ENCODE data around the gene SEMA5B. TPM values are rescaled to one million over a fixed set of nuclear protein-coding genes. Genes with fewer than 3 reads are reported as not detected.

Gene SEMA5B
- total RNA-seq, 2 experiments from 2014 or later = 0.13 to 2.3 TPM

- no peak for TF ChIP-seq EZH2phosphoT487 (IDR thresholded peaks at IDR 0.05; ENCODE audit: borderline replicate concordance, low read depth, low read length)
- TF ChIP-seq CTCF (conservative IDR thresholded peaks at IDR 0.05; ENCODE audit: low read length) = no peak
- POLR2A ChIA-PET = no interaction called here
- intact Hi-C loops (cut with micrococcal nuclease; ENCODE audit: unreplicated experiment) = no loop called here
Measured at GRCh38 chr3:123054109-123054778, 26.7 kb upstream of the SEMA5B start.

GRCh38 chr3:123053107-123053506 is 25.5 kb upstream of the SEMA5B start:
- intact Hi-C loops (cut with micrococcal nuclease; ENCODE audit: unreplicated experiment) = no loop called here
- no peak for DNase-seq (ENCODE audit: low spot score)
- ChIA-PET POLR2A (no interaction called here), CTCF (ENCODE audit: unreplicated experiment) (no interaction called here)
- Histone ChIP-seq H3K4me2 (ENCODE audit: low read length) (no peak overlapping the region), H3K9me3 (ENCODE audit: low read length) (no peaks in the 10 kb centered on the region), H3K36me3 (ENCODE audit: insufficient read depth, low read length) (no peaks in the 10 kb centered on the region), H3K4me3 (ENCODE audit: low read depth, low read length, poor library complexity, severe bottlenecking) (no peak overlapping the region), H3K9me2 (ENCODE audit: insufficient read depth, low read length) (no peaks in the 10 kb centered on the region), H4K20me1 (ENCODE audit: insufficient read depth, low read length) (no peaks in the 10 kb centered on the region), H3K27ac (ENCODE audit: low read depth, low read length, poor library complexity, severe bottlenecking) (no peak overlapping the region), H3K79me2 (ENCODE audit: insufficient read depth, low read depth, low read length) (no peaks in the 10 kb centered on the region), H2AFZ (ENCODE audit: low read length) (no peak overlapping the region), H3K4me1 (ENCODE audit: insufficient read depth, low read length, poor library complexity, severe bottlenecking) (no peaks in the 10 kb centered on the region)
- no peak for TF ChIP-seq EZH2phosphoT487 (IDR thresholded peaks at IDR 0.05; ENCODE audit: borderline replicate concordance, low read depth, low read length)
- no peak for TF ChIP-seq CTCF (conservative IDR thresholded peaks at IDR 0.05; ENCODE audit: low read length)
- no TSS peak for BruUV-seq (replicated peaks)

More at GRCh38 chr3:123054109-123054778, 26.7 kb upstream of the SEMA5B start:
- Histone ChIP-seq H4K20me1 (ENCODE audit: insufficient read depth, low read length) (no peaks in the 10 kb centered on the region), H3K4me3 (ENCODE audit: low read depth, low read length, poor library complexity, severe bottlenecking) (no peak overlapping the region), H3K27ac (ENCODE audit: low read depth, low read length, poor library complexity, severe bottlenecking) (no peak overlapping the region), H3K9me3 (ENCODE audit: low read length) (no peaks in the 10 kb centered on the region), H3K79me2 (ENCODE audit: insufficient read depth, low read depth, low read length) (no peaks in the 10 kb centered on the region), H3K9me2 (ENCODE audit: insufficient read depth, low read length) (no peaks in the 10 kb centered on the region), H2AFZ (ENCODE audit: low read length) (no peak overlapping the region), H3K4me1 (ENCODE audit: insufficient read depth, low read length, poor library complexity, severe bottlenecking) (no peaks in the 10 kb centered on the region), H3K36me3 (ENCODE audit: insufficient read depth, low read length) (no peaks in the 10 kb centered on the region), H3K4me2 (ENCODE audit: low read length) (no peak overlapping the region)
- no peak for DNase-seq (ENCODE audit: low spot score)
- CTCF ChIA-PET (ENCODE audit: unreplicated experiment) = no interaction called here
- BruUV-seq (replicated peaks) = no TSS peak

GRCh38 chr3:123050666-123051065 is 23.1 kb upstream of the SEMA5B start:
- POLR2A ChIA-PET = interaction anchor here (0.7 to 1.3 kb wide), 4 partner anchors 19 to 351 kb away, joined by 3 to 8 read pairs (median 3); no protein-coding TSS in a partner anchor
- intact Hi-C loops (cut with micrococcal nuclease; ENCODE audit: unreplicated experiment) = no loop called here
- CTCF ChIA-PET (ENCODE audit: unreplicated experiment) = no interaction called here

More at GRCh38 chr3:123050666-123051065, 23.1 kb upstream of the SEMA5B start:
- no peaks in the 10 kb centered on the region for H3K36me3 ChIP-seq (ENCODE audit: insufficient read depth, low read length)
- no peaks in the 10 kb centered on the region for H3K79me2 ChIP-seq (ENCODE audit: insufficient read depth, low read depth, low read length)
- H4K20me1 ChIP-seq (ENCODE audit: insufficient read depth, low read length) = no peaks in the 10 kb centered on the region
- no peak for DNase-seq (ENCODE audit: low spot score)
- BruUV-seq (replicated peaks) = no TSS peak
- no peaks in the 10 kb centered on the region for H3K4me1 ChIP-seq (ENCODE audit: insufficient read depth, low read length, poor library complexity, severe bottlenecking)
- no peak overlapping the region for H3K4me2 ChIP-seq (ENCODE audit: low read length)
- no peaks in the 10 kb centered on the region for H3K9me2 ChIP-seq (ENCODE audit: insufficient read depth, low read length)
- H3K27ac ChIP-seq (ENCODE audit: low read depth, low read length, poor library complexity, severe bottlenecking) = no peak overlapping the region
- H3K9me3 ChIP-seq (ENCODE audit: low read length) = no peaks in the 10 kb centered on the region
- H3K4me3 ChIP-seq (ENCODE audit: low read depth, low read length, poor library complexity, severe bottlenecking) = no peak overlapping the region
- no peak for TF ChIP-seq CTCF (conservative IDR thresholded peaks at IDR 0.05; ENCODE audit: low read length)
- no peak overlapping the region for H2AFZ ChIP-seq (ENCODE audit: low read length)
